IPS DF 19.7 (cell line): ENCODE results near the gene TELO2.

ENCODE experiments used
- DNase-seq: peaks from one replicate; pipeline ENCODE4 v3.0.0-alpha.2; 2013; ENCODE audit warnings: low read depth, low spot score

Gene TELO2

GRCh38 chr16:1553946-1554825, 61.0 kb downstream of the TELO2 start:
- DNase-seq: no peak

GRCh38 chr16:1554826-1555445, 61.8 kb downstream of the TELO2 start:
- DNase-seq: no peak

- no peak for DNase-seq
These were observed 63.1 kb downstream of the TELO2 start for GRCh38 chr16:1556254-1556653.

GRCh38 chr16:1557074-1557473, 63.9 kb downstream of the TELO2 start:
- DNase-seq: no peak

- DNase-seq: no peak
These were observed 64.4 kb downstream of the TELO2 start for GRCh38 chr16:1557576-1557975.

- no peak for DNase-seq
These were observed 66.4 kb downstream of the TELO2 start for GRCh38 chr16:1559446-1559975.
